Caco-2 (cell line): ENCODE results near the gene CMTR1. TPM values are rescaled to one million over a fixed set of nuclear protein-coding genes. Genes with fewer than 3 reads are reported as not detected.

Experiments used
- BruUV-seq: library from RNA; stranded (reverse); fragments of 400-500 nt; replicated peaks from 2 replicates; lab custom pipeline; 2021; lab: Mats Ljungman, UMichigan
- CTCF ChIA-PET: fragments of 300-600 bp; sonication (Branson Sonifier 250); formaldehyde crosslinking; loops from one replicate; lab custom pipeline; 2022; ENCODE audit warnings: antibody characterized with exemption; lab: Charles Lee
- POLR2A ChIA-PET: fragments of 300-600 bp; sonication (Branson Sonifier 250); formaldehyde crosslinking; loops from one replicate; lab custom pipeline; 2022; ENCODE audit warnings: antibody characterized with exemption; lab: Charles Lee
- DNase-seq, 2 experiments: peaks; one replicate each; pipeline versions ENCODE4 v3.0.0 to v3.0.0-alpha.2; 2020 to 2022
- H3K27me3 ChIP-seq: replicated peaks from 2 replicates; pipeline ENCODE4 v1.6.0; 2011; ENCODE audit warnings: low read length; ENCODE audit not compliant: control insufficient read depth, insufficient read depth
- H3K36me3 ChIP-seq: 2 replicates; pipeline ENCODE4 v1.5.1; 2011; ENCODE audit warnings: low read length; ENCODE audit not compliant: control insufficient read depth, insufficient read depth
- H3K4me1 ChIP-seq: fragments of 250-450 bp; sonication (Bioruptor Pico); 2 replicates; pipeline ENCODE4 v1.5.1; 2020; ENCODE audit warnings: mild to moderate bottlenecking
- H3K4me3 ChIP-seq: 2 replicates; pipeline ENCODE4 v1.5.1; 2011; ENCODE audit warnings: low read depth, mild to moderate bottlenecking, control low read depth, low read length
- H3K9me3 ChIP-seq: fragments of 250-450 bp; sonication (Bioruptor Pico); 2 replicates; pipeline ENCODE4 v1.5.1; 2020; ENCODE audit warnings: mild to moderate bottlenecking, moderate library complexity
- H3K27ac Mint-ChIP-seq: one replicate; pipeline ENCODE4 v1.8.0; 2022; ENCODE audit warnings: mixed read lengths; ENCODE audit not compliant: unreplicated experiment
- H3K27me3 Mint-ChIP-seq: one replicate; pipeline ENCODE4 v1.8.0; 2022; ENCODE audit warnings: mixed read lengths; ENCODE audit not compliant: insufficient read depth, unreplicated experiment
- H3K36me3 Mint-ChIP-seq: one replicate; pipeline ENCODE4 v1.8.0; 2022; ENCODE audit warnings: mild to moderate bottlenecking, mixed read lengths; ENCODE audit not compliant: insufficient read depth, unreplicated experiment
- H3K4me1 Mint-ChIP-seq: one replicate; pipeline ENCODE4 v1.8.0; 2022; ENCODE audit warnings: low read depth, mixed read lengths; ENCODE audit not compliant: unreplicated experiment
- H3K4me3 Mint-ChIP-seq: one replicate; pipeline ENCODE4 v1.8.0; 2022; ENCODE audit warnings: mild to moderate bottlenecking, moderate library complexity, mixed read lengths; ENCODE audit not compliant: unreplicated experiment
- H3K9me3 Mint-ChIP-seq: one replicate; pipeline ENCODE4 v1.8.0; 2022; ENCODE audit warnings: mixed read lengths; ENCODE audit not compliant: unreplicated experiment
- CTCF ChIP-seq, 2 experiments: fragments of 200-600 bp in 1 of 2; IDR thresholded peaks; 1 replicate in 1 of 2; 2 replicates in 1 of 2; pipeline versions ENCODE4 v1.5.1 to v1.8.0; 2011 to 2022; ENCODE audit warnings: antibody characterized with exemption in 1 of 2, control low read depth in 1 of 2, inconsistent platforms in 1 of 2, low read depth in 1 of 2, low read length in 1 of 2, mild to moderate bottlenecking in 1 of 2, moderate library complexity in 1 of 2; ENCODE audit not compliant: insufficient read depth in 1 of 2, severe bottlenecking in 1 of 2, unreplicated experiment in 1 of 2
- intact Hi-C: fragments of 100-400 bp; cut with micrococcal nuclease; formaldehyde crosslinking; loops from one replicate; pipeline ENCODE4 v1.10.0; 2022; ENCODE audit not compliant: unreplicated experiment
- total RNA-seq: library from RNA; stranded (reverse); gene quantifications from 2 replicates; pipeline ENCODE4 v1.2.3, GENCODE V29; 2022

The CMTR1 gene
- total RNA-seq, 1 experiment from 2014 or later = 40.8 TPM

DNA sequence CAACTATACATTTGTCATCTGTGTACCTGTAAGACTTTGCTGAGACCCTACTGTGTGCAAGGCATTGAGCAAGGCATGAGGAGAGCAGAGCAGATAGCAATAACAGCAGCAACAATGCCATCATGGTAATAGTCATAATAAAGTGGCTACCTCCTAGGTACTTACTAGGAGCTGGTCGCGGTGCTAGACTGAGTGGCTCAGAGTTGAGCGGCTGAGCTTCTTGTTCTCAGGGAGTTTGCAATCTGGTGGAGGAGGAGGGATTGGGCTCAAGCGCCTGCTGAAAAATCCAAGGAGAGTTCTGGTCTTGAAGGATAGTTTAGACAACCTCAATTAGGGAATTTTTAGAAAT lies 91.9 kb downstream of the CMTR1 start:
- H3K27me3 Mint-ChIP-seq = no peaks in the 10 kb centered on the region
- intact Hi-C loops = no loop called here
- POLR2A ChIA-PET = no interaction called here

GRCh38 chr6:37525460-37526357 lies 92.7 kb downstream of the CMTR1 start:
- no peaks in the 10 kb centered on the region for H3K36me3 Mint-ChIP-seq
- H3K4me1 Mint-ChIP-seq = no peaks in the 10 kb centered on the region
- no peaks in the 10 kb centered on the region for H3K36me3 ChIP-seq
- H3K4me1 ChIP-seq = no peaks in the 10 kb centered on the region
- H3K4me3 Mint-ChIP-seq = no peak overlapping the region
- no peak for TF ChIP-seq CTCF (IDR thresholded peaks at IDR 0.05; ENCODE audit: insufficient read depth in 1 of 2, low read depth in 1 of 2, low read length in 1 of 2, severe bottlenecking in 1 of 2, unreplicated experiment in 1 of 2)
- intact Hi-C loops = no loop called here
- no peak overlapping the region for H3K4me3 ChIP-seq
- BruUV-seq = no TSS peak
- no peaks in the 10 kb centered on the region for H3K27me3 Mint-ChIP-seq
- H3K27ac Mint-ChIP-seq = no peak overlapping the region
- no peaks in the 10 kb centered on the region for H3K9me3 ChIP-seq
- ChIA-PET CTCF (interaction anchor here (0.5 to 0.6 kb wide), 2 partner anchors 69 to 766 kb away, joined by 3 to 4 read pairs; no protein-coding TSS in a partner anchor), POLR2A (interaction anchor here (0.5 kb wide), 1 partner anchor 612 kb away, joined by 6 read pairs; no protein-coding TSS in a partner anchor)
- no peaks in the 10 kb centered on the region for H3K9me3 Mint-ChIP-seq
- H3K27me3 ChIP-seq = no peaks in the 10 kb centered on the region
- peak in 1 of 2 experiments; percentile 56 for DNase-seq

More for the DNA sequence above, 91.9 kb downstream of the CMTR1 start:
- BruUV-seq = no TSS peak
- Mint-ChIP-seq H3K9me3 (no peaks in the 10 kb centered on the region), H3K4me1 (no peaks in the 10 kb centered on the region), H3K36me3 (no peaks in the 10 kb centered on the region), H3K4me3 (no peak overlapping the region), H3K27ac (no peak overlapping the region)
- no peaks in the 10 kb centered on the region for H3K36me3 ChIP-seq
- no peak overlapping the region for H3K4me3 ChIP-seq
- no peaks in the 10 kb centered on the region for H3K9me3 ChIP-seq
- H3K27me3 ChIP-seq = no peaks in the 10 kb centered on the region
- CTCF ChIA-PET = interaction anchor here (0.6 kb wide), 1 partner anchor 68 kb away, joined by 3 read pairs; no protein-coding TSS in a partner anchor
- DNase-seq = no peak
- no peaks in the 10 kb centered on the region for H3K4me1 ChIP-seq
- no peak for TF ChIP-seq CTCF (IDR thresholded peaks at IDR 0.05; ENCODE audit: insufficient read depth in 1 of 2, low read depth in 1 of 2, low read length in 1 of 2, severe bottlenecking in 1 of 2, unreplicated experiment in 1 of 2)

- ChIA-PET POLR2A (interaction anchor here (0.5 kb wide), 1 partner anchor 48 kb away, joined by 3 read pairs; no protein-coding TSS in a partner anchor), CTCF (no interaction called here)
- H3K4me3 Mint-ChIP-seq = no peak overlapping the region
- TF ChIP-seq CTCF (IDR thresholded peaks at IDR 0.05; ENCODE audit: insufficient read depth in 1 of 2, low read depth in 1 of 2, low read length in 1 of 2, severe bottlenecking in 1 of 2, unreplicated experiment in 1 of 2) = no peak
- H3K27me3 Mint-ChIP-seq = no peaks in the 10 kb centered on the region
- intact Hi-C loops = no loop called here
- no peak for DNase-seq
- Histone ChIP-seq H3K27me3 (no peaks in the 10 kb centered on the region), H3K9me3 (no peaks in the 10 kb centered on the region), H3K36me3 (no peaks in the 10 kb centered on the region), H3K4me3 (no peak overlapping the region), H3K4me1 (no peaks in the 10 kb centered on the region)
- BruUV-seq = no TSS peak
- no peaks in the 10 kb centered on the region for H3K36me3 Mint-ChIP-seq
- H3K9me3 Mint-ChIP-seq = no peaks in the 10 kb centered on the region
- H3K27ac Mint-ChIP-seq = no peak overlapping the region
- no peaks in the 10 kb centered on the region for H3K4me1 Mint-ChIP-seq
Measured at GRCh38 chr6:37528541-37528940, 95.5 kb downstream of the CMTR1 start.
